HCT116 (cell line): ENCODE measurements around the gene SOS1. TPM values are rescaled to one million over a fixed set of nuclear protein-coding genes. Genes with fewer than 3 reads are reported as not detected.

ENCODE experiments used
- ATAC-seq: fragments of 200-7000 bp; cut with Tn5 transposase; 2 replicates; pipeline ENCODE4 v1.9.1; 2020; ENCODE audit warnings: mild to moderate bottlenecking, moderate library complexity
- BruUV-seq: library from RNA; stranded (reverse); fragments of 400-500 nt; replicated peaks from 2 replicates; lab custom pipeline; 2021; lab: Mats Ljungman, UMichigan
- CTCF ChIA-PET: fragments of 300-600 bp; sonication (Branson Sonifier 250); formaldehyde crosslinking; loops from one replicate; lab custom pipeline; 2021; ENCODE audit warnings: antibody characterized with exemption; lab: Charles Lee
- POLR2A ChIA-PET: fragments of 300-600, 350-600 bp; sonication (Branson Sonifier 250); formaldehyde crosslinking; loops from one replicate; lab custom pipeline; 2021; ENCODE audit warnings: antibody characterized with exemption; lab: Charles Lee
- RAD21 ChIA-PET, 2 experiments: fragments of 300-600 bp; sonication (Branson Sonifier 250); formaldehyde crosslinking; loops; one replicate each; lab custom pipeline; 2023; ENCODE audit warnings: low total read pairs in 2 of 2; ENCODE audit not compliant: uncharacterized antibody in 2 of 2, unreplicated experiment in 2 of 2, low non-redundant PET in 1 of 2; lab: Charles Lee
- DNase-seq: peaks from one replicate; pipeline ENCODE4 v3.0.0-alpha.2; 2010; ENCODE audit warnings: low read depth, low spot score
- H2AFZ ChIP-seq: fragments of 200-600 bp; shearing (Covaris generic), sonication (generic); 2 replicates; pipeline ENCODE4 v1.6.1; 2017; ENCODE audit warnings: low read depth, mixed run types, mixed read lengths, antibody characterized with exemption, low read length; ENCODE audit not compliant: poor library complexity, severe bottlenecking
- H3K27ac ChIP-seq: 2 replicates; pipeline ENCODE4 v1.5.1; 2012; ENCODE audit warnings: low read depth, low read length
- H3K27me3 ChIP-seq: fragments of 200-600 bp; sonication (generic); 2 replicates; pipeline ENCODE4 v1.6.1; 2016; ENCODE audit warnings: mixed run types, low read length, mixed read lengths; ENCODE audit not compliant: insufficient read depth
- H3K36me3 ChIP-seq, 2 experiments: fragments of 200-500 bp in 1 of 2; fragments of 200-600 bp in 1 of 2; sonication (Bioruptor generic) in 1 of 2; sonication (generic) in 1 of 2; 2 replicates each; pipeline versions ENCODE4 v1.5.1 to v1.6.1; 2014 to 2016; ENCODE audit warnings: low read length in 2 of 2, inconsistent platforms in 1 of 2, mixed read lengths in 1 of 2, mixed run types in 1 of 2; ENCODE audit not compliant: insufficient read depth in 2 of 2, control insufficient read depth in 1 of 2
- H3K4me1 ChIP-seq, 2 experiments: fragments of 200-600 bp in 1 of 2; sonication (generic) in 1 of 2; 2 replicates each; pipeline versions ENCODE4 v1.5.1 to v1.6.1; 2012 to 2017; ENCODE audit warnings: low read length in 2 of 2, inconsistent platforms in 1 of 2, mild to moderate bottlenecking in 1 of 2, mixed read lengths in 1 of 2, mixed run types in 1 of 2, moderate library complexity in 1 of 2; ENCODE audit not compliant: insufficient read depth in 2 of 2, control insufficient read depth in 1 of 2
- H3K4me2 ChIP-seq: fragments of 200-600 bp; sonication (generic); 2 replicates; pipeline ENCODE4 v1.6.1; 2017; ENCODE audit warnings: mixed run types, low read length, mixed read lengths
- H3K4me3 ChIP-seq, 2 experiments: fragments of 200-600 bp in 1 of 2; sonication (generic) in 1 of 2; replicated peaks in 1 of 2; 2 replicates each; pipeline ENCODE4 v1.5.1; 2011 to 2016; ENCODE audit warnings: low read length in 2 of 2, control low read depth in 1 of 2, low read depth in 1 of 2, mild to moderate bottlenecking in 1 of 2, mixed read lengths in 1 of 2, mixed run types in 1 of 2
- H3K79me2 ChIP-seq: fragments of 200-600 bp; sonication (generic); 2 replicates; pipeline ENCODE4 v1.6.1; 2017; ENCODE audit warnings: mild to moderate bottlenecking, mixed run types, low read length, moderate library complexity, mixed read lengths; ENCODE audit not compliant: insufficient read depth
- H3K9ac ChIP-seq: fragments of 200-600 bp; sonication (generic); 2 replicates; pipeline ENCODE4 v1.6.1; 2016; ENCODE audit warnings: low read length, mixed read lengths
- H3K9me2 ChIP-seq: fragments of 200-600 bp; sonication (generic), shearing (Covaris generic); 2 replicates; pipeline ENCODE4 v1.6.1; 2017; ENCODE audit warnings: mixed run types, mild to moderate bottlenecking, moderate library complexity; ENCODE audit not compliant: insufficient read depth
- H3K9me3 ChIP-seq, 2 experiments: fragments of 200-500 bp in 1 of 2; fragments of 200-600 bp in 1 of 2; sonication (Bioruptor generic) in 1 of 2; sonication (generic) in 1 of 2; 2 replicates each; pipeline ENCODE4 v1.6.1; 2014 to 2017; ENCODE audit warnings: low read length in 2 of 2, mixed read lengths in 2 of 2, inconsistent platforms in 1 of 2, low read depth in 1 of 2, mild to moderate bottlenecking in 1 of 2, mixed run types in 1 of 2, moderate library complexity in 1 of 2; ENCODE audit not compliant: control insufficient read depth in 1 of 2, insufficient read depth in 1 of 2
- H4K20me1 ChIP-seq: fragments of 200-600 bp; sonication (generic), shearing (Covaris generic); 2 replicates; pipeline ENCODE4 v1.6.1; 2017; ENCODE audit warnings: mixed run types, mild to moderate bottlenecking, moderate library complexity; ENCODE audit not compliant: insufficient read depth
- CBX3 ChIP-seq: IDR thresholded peaks from 2 replicates; pipeline ENCODE4 v1.6.1; 2012; ENCODE audit warnings: low read depth
- CEBPB ChIP-seq: IDR thresholded peaks from 2 replicates; pipeline ENCODE4 v1.6.1; 2012; ENCODE audit warnings: low read depth
- EGR1 ChIP-seq: IDR thresholded peaks from 2 replicates; pipeline ENCODE4 v1.6.1; 2012; ENCODE audit warnings: low read depth
- ELF1 ChIP-seq: IDR thresholded peaks from 2 replicates; pipeline ENCODE4 v1.6.1; 2012; ENCODE audit warnings: low read depth, borderline replicate concordance
- FOSL1 ChIP-seq: IDR thresholded peaks from 2 replicates; pipeline ENCODE4 v1.6.1; 2012; ENCODE audit warnings: low read depth
- JUND ChIP-seq: IDR thresholded peaks from 2 replicates; pipeline ENCODE4 v1.6.1; 2012
- POLR2A ChIP-seq: IDR thresholded peaks from 2 replicates; pipeline ENCODE4 v1.7.0; 2011; ENCODE audit warnings: borderline replicate concordance; ENCODE audit not compliant: insufficient read depth, insufficient read length; ENCODE audit errors: extremely low read depth
- POLR2AphosphoS5 ChIP-seq: IDR thresholded peaks from 2 replicates; pipeline ENCODE4 v1.6.1; 2011; ENCODE audit warnings: mild to moderate bottlenecking, low read depth, low read length, moderate library complexity
- RAD21 ChIP-seq: IDR thresholded peaks from 2 replicates; pipeline ENCODE4 v1.6.1; 2012; ENCODE audit warnings: low read depth, mild to moderate bottlenecking
- SP1 ChIP-seq: IDR thresholded peaks from 2 replicates; pipeline ENCODE4 v1.6.1; 2012; ENCODE audit warnings: low read depth
- SRF ChIP-seq: IDR thresholded peaks from 2 replicates; pipeline ENCODE4 v1.6.1; 2012; ENCODE audit warnings: low read depth
- TCF7L2 ChIP-seq: IDR thresholded peaks from 2 replicates; pipeline ENCODE4 v1.7.0; 2011; ENCODE audit warnings: borderline replicate concordance, inconsistent platforms; ENCODE audit not compliant: insufficient read depth, insufficient read length; ENCODE audit errors: extremely low read depth
- YY1 ChIP-seq: IDR thresholded peaks from 2 replicates; pipeline ENCODE4 v1.6.1; 2011; ENCODE audit warnings: low read length, low read depth, moderate library complexity, mild to moderate bottlenecking; ENCODE audit not compliant: insufficient replicate concordance; ENCODE audit errors: extremely low read depth
- ZNF274 ChIP-seq: fragments of 200-500 bp; sonication (Bioruptor generic); IDR thresholded peaks from 2 replicates; pipeline ENCODE4 v1.6.1; 2014; ENCODE audit warnings: mild to moderate bottlenecking, low read depth, low read length, inconsistent platforms
- intact Hi-C: fragments of 100-400 bp; cut with micrococcal nuclease; formaldehyde crosslinking; loops from 2 replicates; pipeline ENCODE4 v1.10.0; 2022
- total RNA-seq: library from RNA; stranded (reverse); gene quantifications from one replicate; pipeline ENCODE4 v1.2.1, GENCODE V29; 2021; ENCODE audit not compliant: unreplicated experiment
- TF ChIP-seq, protein P1 (sequence below): IDR thresholded peaks from 2 replicates; pipeline ENCODE4 v1.6.1; 2012

SOS1 gene
- total RNA-seq, 1 experiment from 2014 or later = 19.4 TPM

DNA sequence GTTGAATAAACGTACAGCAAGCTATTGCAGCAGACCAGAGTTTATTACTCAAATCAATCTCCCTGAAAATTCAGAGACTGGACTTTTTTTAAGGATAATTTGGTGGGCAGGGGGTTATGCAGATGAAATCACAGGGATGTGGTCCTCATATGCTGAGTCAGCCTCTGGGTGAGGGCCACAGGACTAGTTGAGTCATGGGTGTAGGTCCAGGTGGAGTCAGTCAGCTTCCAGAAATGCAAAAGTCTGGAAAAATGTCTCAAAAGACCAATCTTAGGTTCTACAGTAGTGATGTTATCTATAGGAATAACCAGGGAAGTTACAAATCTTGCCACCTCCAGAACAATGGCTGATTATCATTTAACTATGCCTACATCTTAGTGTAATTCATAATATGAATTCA is 180.1 kb downstream of the SOS1 start:
- intact Hi-C loops = no loop called here
- ATAC-seq (no peak), DNase-seq (no peak)
- H3K36me3 ChIP-seq = no peaks in the 10 kb centered on the region
- no peaks in the 10 kb centered on the region for H4K20me1 ChIP-seq
- ChIA-PET POLR2A (no interaction called here), CTCF (no interaction called here), RAD21 (no interaction called here)
- H3K4me3 ChIP-seq = no peak overlapping the region
- TF ChIP-seq POLR2A (no peak), SP1 (no peak), YY1 (no peak), JUND (no peak), POLR2AphosphoS5 (no peak), EGR1 (no peak), ELF1 (no peak), FOSL1 (no peak), CBX3 (no peak), TCF7L2 (no peak), CEBPB (no peak), ZNF274 (no peak), RAD21 (no peak), SRF (no peak)
- TF ChIP-seq, protein P1, sequence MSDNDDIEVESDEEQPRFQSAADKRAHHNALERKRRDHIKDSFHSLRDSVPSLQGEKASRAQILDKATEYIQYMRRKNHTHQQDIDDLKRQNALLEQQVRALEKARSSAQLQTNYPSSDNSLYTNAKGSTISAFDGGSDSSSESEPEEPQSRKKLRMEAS = no peak
- no peaks in the 10 kb centered on the region for H3K79me2 ChIP-seq
- BruUV-seq = no TSS peak
- no peaks in the 10 kb centered on the region for H3K9me2 ChIP-seq
- no peaks in the 10 kb centered on the region for H3K9me3 ChIP-seq
- H3K4me1 ChIP-seq = peaks cover 0 to 6% of the 10 kb centered on the region in 2 experiments; a peak in 2 of 4 replicates
- no peak overlapping the region for H3K9ac ChIP-seq
- H3K4me2 ChIP-seq = no peak overlapping the region
- no peak overlapping the region for H2AFZ ChIP-seq
- H3K27me3 ChIP-seq = no peaks in the 10 kb centered on the region
- no peak overlapping the region for H3K27ac ChIP-seq
